Mesothelial cell of epicardium (in vitro differentiated cells): Measurements from ENCODE around the gene LDLRAD1. TPM values are rescaled to one million over a fixed set of nuclear protein-coding genes. Genes with fewer than 3 reads are reported as not detected.
"Not testable (repeated sequence)": the region's sequence is repeated elsewhere in the genome, so short reads cannot be mapped to it uniquely, and the experiment has no call there.

Experiments
- DNase-seq, 2 experiments: peaks; one replicate each; pipeline ENCODE4 v3.0.0; 2021; ENCODE audit warnings: low spot score in 2 of 2; ENCODE audit not compliant: unreplicated experiment in 2 of 2
- H3K27ac Mint-ChIP-seq: 2 replicates; pipeline ENCODE4 v1.8.0; 2021; ENCODE audit warnings: mixed read lengths
- H3K27me3 Mint-ChIP-seq: 2 replicates; pipeline ENCODE4 v1.8.0; 2021; ENCODE audit warnings: low read depth, mixed read lengths
- H3K36me3 Mint-ChIP-seq: 2 replicates; pipeline ENCODE4 v1.8.0; 2021; ENCODE audit warnings: mixed read lengths
- H3K4me1 Mint-ChIP-seq: 2 replicates; pipeline ENCODE4 v1.8.0; 2021; ENCODE audit warnings: mixed read lengths
- H3K4me3 Mint-ChIP-seq: 2 replicates; pipeline ENCODE4 v1.8.0; 2021; ENCODE audit warnings: mild to moderate bottlenecking, moderate library complexity, mixed read lengths
- H3K9me3 Mint-ChIP-seq: 2 replicates; pipeline ENCODE4 v1.8.0; 2021; ENCODE audit warnings: mixed read lengths
- total RNA-seq: library from RNA; stranded (reverse); gene quantifications from 3 replicates; pipeline ENCODE4 v1.2.1, GENCODE V29; 2021
- TF ChIP-seq, protein P1 (sequence below): fragments of 200-600 bp; sonication (generic); IDR thresholded peaks from one replicate; pipeline ENCODE4 v1.5.0; 2021; ENCODE audit warnings: antibody characterized with exemption; ENCODE audit not compliant: unreplicated experiment

Gene LDLRAD1
- total RNA-seq, 1 donor from 2014 or later = not detected

DNA sequence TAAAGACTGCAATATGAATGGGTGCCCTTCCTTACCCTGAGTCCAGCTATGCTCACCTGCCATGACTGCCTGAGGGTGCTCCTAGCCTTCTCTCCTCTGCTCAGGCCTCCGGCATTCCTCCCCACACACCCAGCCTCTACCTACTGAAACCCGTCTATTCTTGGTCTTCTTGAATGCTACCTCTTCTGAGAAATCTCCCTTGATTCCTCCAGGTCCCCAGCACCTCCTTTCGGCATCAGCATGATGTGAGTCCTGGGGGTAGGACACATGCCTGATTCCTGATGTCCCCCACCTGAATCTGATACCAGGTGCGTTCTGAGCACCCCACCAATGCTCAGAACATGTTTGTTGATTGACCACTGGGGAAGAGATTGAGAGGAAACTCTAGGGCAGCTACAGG is 8.6 kb downstream of the LDLRAD1 start:
- H3K27ac Mint-ChIP-seq = no peak overlapping the region
- TF ChIP-seq, protein P1, sequence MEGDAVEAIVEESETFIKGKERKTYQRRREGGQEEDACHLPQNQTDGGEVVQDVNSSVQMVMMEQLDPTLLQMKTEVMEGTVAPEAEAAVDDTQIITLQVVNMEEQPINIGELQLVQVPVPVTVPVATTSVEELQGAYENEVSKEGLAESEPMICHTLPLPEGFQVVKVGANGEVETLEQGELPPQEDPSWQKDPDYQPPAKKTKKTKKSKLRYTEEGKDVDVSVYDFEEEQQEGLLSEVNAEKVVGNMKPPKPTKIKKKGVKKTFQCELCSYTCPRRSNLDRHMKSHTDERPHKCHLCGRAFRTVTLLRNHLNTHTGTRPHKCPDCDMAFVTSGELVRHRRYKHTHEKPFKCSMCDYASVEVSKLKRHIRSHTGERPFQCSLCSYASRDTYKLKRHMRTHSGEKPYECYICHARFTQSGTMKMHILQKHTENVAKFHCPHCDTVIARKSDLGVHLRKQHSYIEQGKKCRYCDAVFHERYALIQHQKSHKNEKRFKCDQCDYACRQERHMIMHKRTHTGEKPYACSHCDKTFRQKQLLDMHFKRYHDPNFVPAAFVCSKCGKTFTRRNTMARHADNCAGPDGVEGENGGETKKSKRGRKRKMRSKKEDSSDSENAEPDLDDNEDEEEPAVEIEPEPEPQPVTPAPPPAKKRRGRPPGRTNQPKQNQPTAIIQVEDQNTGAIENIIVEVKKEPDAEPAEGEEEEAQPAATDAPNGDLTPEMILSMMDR = no peak

DNA sequence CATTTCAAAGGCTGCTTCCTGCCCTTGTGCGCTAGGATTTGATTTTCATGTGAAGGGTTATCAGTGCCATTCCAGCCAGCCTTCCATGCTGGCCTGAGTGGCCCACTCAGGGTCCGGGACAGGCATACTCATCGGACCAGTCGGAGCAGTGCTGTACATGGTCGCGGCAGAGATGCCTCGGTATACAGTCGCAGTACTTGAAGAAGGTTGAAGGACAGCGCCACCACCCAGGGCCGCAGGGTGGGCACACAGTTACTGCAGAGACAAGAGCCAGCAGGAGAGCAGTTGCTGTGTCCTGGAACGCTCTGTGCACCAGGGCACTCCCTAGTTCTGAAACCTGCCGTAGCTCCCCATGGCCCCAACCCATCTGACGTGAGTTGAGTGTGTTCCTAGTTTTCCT is 9.1 kb downstream of the LDLRAD1 start:
- Mint-ChIP-seq H3K4me3 (no peak overlapping the region), H3K4me1 (peaks cover 3% of the 10 kb centered on the region), H3K27ac (no peak overlapping the region), H3K9me3 (peaks cover 4% of the 10 kb centered on the region), H3K36me3 (no peaks in the 10 kb centered on the region), H3K27me3 (peaks cover 9% of the 10 kb centered on the region)
- DNase-seq = no peak
- TF ChIP-seq, protein P1 = no peak

More for the DNA sequence above, 8.6 kb downstream of the LDLRAD1 start:
- Mint-ChIP-seq H3K36me3 (no peaks in the 10 kb centered on the region), H3K4me1 (peaks cover 3% of the 10 kb centered on the region), H3K27me3 (peaks cover 9% of the 10 kb centered on the region), H3K9me3 (peaks cover 4% of the 10 kb centered on the region), H3K4me3 (no peak overlapping the region)
- no peak for DNase-seq

DNA sequence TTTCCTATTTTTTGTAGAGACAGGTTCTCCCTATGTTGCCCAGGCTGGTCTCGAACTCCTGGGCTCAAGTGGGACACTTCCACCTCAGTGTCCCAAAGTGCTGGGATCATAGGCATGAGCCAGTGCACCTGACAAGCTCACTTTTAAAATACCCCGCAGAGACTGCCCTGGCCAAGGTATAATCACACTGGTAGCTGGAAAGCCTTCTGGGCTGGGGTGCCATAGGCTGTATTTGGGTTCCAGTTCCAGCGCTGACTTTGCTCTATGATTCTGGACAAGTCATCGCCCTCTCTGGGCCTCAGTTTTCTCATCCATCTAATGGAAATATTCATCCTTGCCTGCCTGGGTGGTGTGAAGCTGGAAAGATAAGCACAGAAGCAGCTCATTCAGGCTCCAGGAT is 10.4 kb downstream of the LDLRAD1 start:
- no peak for DNase-seq
- peaks cover 14% of the 10 kb centered on the region for H3K27me3 Mint-ChIP-seq
- no peak overlapping the region for H3K27ac Mint-ChIP-seq
- H3K4me1 Mint-ChIP-seq = peaks cover 1% of the 10 kb centered on the region
- TF ChIP-seq, protein P1 = no peak
- H3K9me3 Mint-ChIP-seq = peaks cover 12% of the 10 kb centered on the region
- H3K36me3 Mint-ChIP-seq = no peaks in the 10 kb centered on the region
- no peak overlapping the region for H3K4me3 Mint-ChIP-seq

DNA sequence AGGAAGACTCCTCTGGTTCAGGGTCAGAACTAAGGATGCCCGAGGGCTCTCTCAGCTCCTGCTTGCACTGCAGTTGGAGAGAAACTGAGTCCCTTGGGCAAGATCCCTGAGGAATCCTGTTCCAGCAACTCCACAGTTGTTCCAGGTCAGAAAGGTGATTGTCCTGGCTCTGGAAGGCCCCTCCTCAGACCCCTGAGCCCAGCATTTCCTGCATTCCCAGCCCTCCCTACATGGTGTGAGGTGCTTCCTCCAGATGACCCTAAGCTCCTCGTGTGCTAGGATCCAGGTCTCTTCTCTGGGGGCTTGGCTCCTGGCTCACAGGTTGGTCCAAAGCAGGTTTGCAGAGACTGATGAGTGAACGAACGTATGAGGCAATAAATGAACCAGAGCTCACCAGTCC is 11.5 kb downstream of the LDLRAD1 start:
- Mint-ChIP-seq H3K9me3 (peaks cover 12% of the 10 kb centered on the region), H3K4me3 (no peak overlapping the region), H3K4me1 (peaks cover 12% of the 10 kb centered on the region), H3K36me3 (no peaks in the 10 kb centered on the region), H3K27ac (no peak overlapping the region), H3K27me3 (peaks cover 11% of the 10 kb centered on the region)
- no peak for DNase-seq
- TF ChIP-seq, protein P1 = no peak

DNA sequence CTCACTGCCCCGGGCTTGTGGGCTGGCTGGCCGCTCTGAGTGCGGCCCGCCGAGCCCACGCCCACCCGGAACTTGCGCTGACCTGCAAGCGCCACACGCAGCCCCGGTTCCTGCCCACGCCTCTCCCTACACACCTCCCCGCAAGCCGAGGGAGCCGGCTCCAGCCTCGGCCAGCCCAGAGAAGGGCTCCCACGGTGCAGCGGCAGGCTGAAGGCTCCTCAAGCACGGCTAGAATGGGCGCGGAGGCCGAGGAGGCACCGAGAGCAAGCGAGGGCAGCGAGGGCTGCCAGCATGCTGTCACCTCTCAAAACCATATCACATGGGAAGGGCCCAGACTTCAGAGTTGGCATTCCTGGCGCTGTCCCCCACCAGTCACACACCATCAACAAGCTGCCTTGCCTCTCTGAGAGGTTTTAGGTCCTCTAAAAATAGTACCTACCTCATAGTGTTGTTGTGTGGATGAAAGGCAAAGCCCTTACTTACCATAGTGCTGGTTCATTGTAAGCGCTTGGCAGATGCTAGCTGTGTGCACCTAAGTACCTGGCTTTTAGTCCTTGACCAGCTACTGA is 13.4 kb downstream of the LDLRAD1 start:
- no peak for DNase-seq
- Mint-ChIP-seq H3K4me1 (peaks cover 14% of the 10 kb centered on the region), H3K4me3 (no peak overlapping the region), H3K27ac (no peak overlapping the region), H3K27me3 (peaks cover 5% of the 10 kb centered on the region), H3K9me3 (peaks cover 12% of the 10 kb centered on the region), H3K36me3 (no peaks in the 10 kb centered on the region)
- TF ChIP-seq, protein P1 = no peak

DNA sequence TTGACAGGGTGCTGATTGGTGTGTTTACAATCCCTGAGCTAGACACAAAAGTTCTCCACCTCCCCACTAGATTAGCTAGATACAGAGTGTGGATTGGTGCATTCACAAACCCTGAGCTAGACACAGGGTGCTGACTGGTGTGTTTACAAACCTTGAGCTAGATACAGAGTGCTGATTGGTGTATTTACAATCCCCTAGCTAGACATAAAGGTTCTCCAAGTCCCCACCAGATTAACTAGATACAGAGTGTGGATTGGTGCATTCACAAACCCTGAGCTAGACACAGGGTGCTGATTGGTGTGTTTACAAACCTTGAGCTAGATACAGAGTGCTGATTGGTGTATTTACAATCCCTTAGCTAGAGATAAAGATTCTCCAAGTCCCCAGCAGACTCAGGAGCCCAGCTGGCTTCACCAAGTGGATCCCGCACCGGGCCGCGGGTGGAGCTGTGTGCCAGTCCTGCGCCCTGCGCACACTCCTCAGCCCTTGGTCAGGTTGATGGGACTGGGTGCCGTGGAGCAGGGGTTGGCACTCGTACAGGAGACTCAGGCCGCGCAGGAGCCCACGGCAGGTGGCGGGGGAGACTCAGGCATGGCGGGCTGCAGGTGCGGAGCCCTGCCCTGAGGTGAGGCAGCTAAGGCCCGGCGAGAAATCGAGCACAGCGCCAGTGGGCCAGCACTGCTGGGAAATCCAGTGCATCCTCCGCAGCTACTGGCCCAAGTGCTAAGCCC is 14.1 kb downstream of the LDLRAD1 start:
- not testable (repeated sequence) for H3K27ac Mint-ChIP-seq, H3K4me3 Mint-ChIP-seq, H3K36me3 Mint-ChIP-seq, H3K27me3 Mint-ChIP-seq, DNase-seq
- Mint-ChIP-seq H3K9me3 (peaks cover 12% of the 10 kb centered on the region), H3K4me1 (peaks cover 14% of the 10 kb centered on the region)
